GM19324 (cell line): ENCODE results near the gene SMCP.

Experiments used
- ATAC-seq: cut with Tn5 transposase; IDR thresholded peaks from one replicate; pipeline ENCODE4 v1.9.1; 2021; ENCODE audit warnings: mild to moderate bottlenecking, moderate library complexity; ENCODE audit not compliant: unreplicated experiment, low FRiP score

The SMCP gene

GRCh38 chr1:152933196-152933595 lies 55.1 kb downstream of the SMCP start:
- ATAC-seq, result no peak
